Sigmoid colon (tissue), 7 donors: ENCODE results near the gene CYB561D1. TPM values are rescaled to one million over a fixed set of nuclear protein-coding genes. Genes with fewer than 3 reads are reported as not detected.

Experiments
- DNase-seq: peaks from one replicate; pipeline ENCODE4 v3.0.0-alpha.2; 2019
- H3K27ac ChIP-seq, 4 donors: fragments of 200-600 bp; sonication (generic); one replicate each; pipeline ENCODE4 v1.5.1; 2016 to 2019; ENCODE audit warnings: mild to moderate bottlenecking in 1 of 4
- H3K27me3 ChIP-seq, 3 donors: fragments of 200-600 bp; sonication (generic); one replicate each; pipeline ENCODE4 v1.5.1; 2019; ENCODE audit warnings: mild to moderate bottlenecking in 1 of 3
- H3K36me3 ChIP-seq, 4 donors: fragments of 200-600 bp; sonication (generic); one replicate each; pipeline ENCODE4 v1.5.1; 2016 to 2019
- H3K4me1 ChIP-seq, 4 donors: fragments of 200-600 bp; sonication (generic); one replicate each; pipeline ENCODE4 v1.5.1; 2017 to 2019
- H3K4me3 ChIP-seq, 4 donors: fragments of 200-600 bp; sonication (generic); one replicate each; pipeline ENCODE4 v1.5.1; 2017 to 2019; ENCODE audit warnings: mild to moderate bottlenecking in 2 of 4, moderate library complexity in 1 of 4
- H3K9me3 ChIP-seq, 4 donors: fragments of 200-600 bp in 3 of 4; sonication (generic) in 3 of 4; one replicate each; pipeline versions ENCODE4 v1.5.1 to v1.6.1; 2013 to 2019
- EP300 ChIP-seq, 4 donors: sonication (generic); formaldehyde crosslinking; IDR thresholded peaks; one replicate each; pipeline ENCODE4 v1.6.1; 2017; ENCODE audit warnings: antibody characterized with exemption in 4 of 4
- POLR2A ChIP-seq, 2 donors: fragments of 450-650 bp; IDR thresholded peaks; one replicate each; pipeline ENCODE4 v1.6.1; 2016; ENCODE audit warnings: antibody characterized with exemption in 2 of 2, mild to moderate bottlenecking in 2 of 2, moderate library complexity in 2 of 2
- POLR2AphosphoS5 ChIP-seq, 4 donors: sonication (generic); formaldehyde crosslinking; IDR thresholded peaks; one replicate each; pipeline ENCODE4 v1.6.1; 2017; ENCODE audit warnings: antibody characterized with exemption in 4 of 4
- WGBS, 2 donors: extraction: QIAGEN DNeasy Blood & Tissue Kit; methylation state at CpG; one replicate each; pipeline ENCODE4 v1.1.7; 2013; 5-methylcytosine and 5-hydroxymethylcytosine counted together
- intact Hi-C: fragments of 100-400 bp; cut with DNase I; formaldehyde crosslinking; loops from one replicate; pipeline ENCODE4 v1.15.1; 2023
- polyA plus RNA-seq, 3 donors: library from polyadenylated mRNA; stranded (reverse); fragments of 200-250 nt; gene quantifications; one replicate each; pipeline ENCODE4 v1.2.3, GENCODE V29; 2013
- total RNA-seq, 4 donors: library from RNA; depleted of rRNA; stranded (reverse); fragments of >200 nt; gene quantifications; one replicate each; pipeline ENCODE4 v1.1.0, GENCODE V29; 2016
- TF ChIP-seq, protein P1 (sequence below), 4 experiments: fragments of 450-650 bp in 3 of 4; fragments of 200-600 bp in 1 of 4; IDR thresholded peaks; one replicate each; pipeline ENCODE4 v1.5.1; 2016 to 2019; ENCODE audit warnings: antibody characterized with exemption in 4 of 4, mild to moderate bottlenecking in 3 of 4, moderate library complexity in 2 of 4
- donor health status: healthy with polysubstance abuse.
- donor health status: Bipolar disorder and iron deficiency.
- donor health status: healthy.

The CYB561D1 gene
- total and polyA plus RNA-seq, 7 donors, result 1.8 to 12.5 (median 5.2) TPM

DNA sequence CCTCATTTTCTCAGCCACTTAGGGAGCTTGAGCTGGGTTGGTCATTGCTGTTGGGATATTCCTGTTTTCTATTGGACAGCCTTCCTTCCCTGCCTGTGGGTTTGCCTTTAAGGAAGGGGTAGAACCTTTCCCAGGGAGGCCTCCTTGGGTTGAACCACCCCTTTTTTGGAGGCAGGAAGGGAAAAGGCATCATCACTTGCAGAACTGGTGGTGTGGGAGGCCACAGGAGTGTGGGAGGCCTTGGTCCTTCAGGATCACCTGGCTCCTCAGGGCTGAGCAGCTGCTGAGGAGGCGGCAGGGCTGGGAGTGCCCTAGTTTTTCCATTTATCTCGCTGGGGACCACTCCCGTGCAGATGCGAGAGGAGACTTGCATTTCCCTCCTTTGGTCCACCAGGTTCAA is 667 bp upstream of the CYB561D1 start:
- Histone ChIP-seq H3K4me3 (no peak overlapping the region), H3K9me3 (no peaks in the 10 kb centered on the region), H3K27ac (peak overlapping the region; percentile 84 to 88 (median 86)), H3K4me1 (peaks cover 0 to 36% (median 24%) of the 10 kb centered on the region in 4 donors), H3K36me3 (peaks cover 0 to 36% (median 16%) of the 10 kb centered on the region in 4 donors), H3K27me3 (no peaks in the 10 kb centered on the region)
- TF ChIP-seq POLR2AphosphoS5 (IDR thresholded peaks at IDR 0.05) (no peak), EP300 (IDR thresholded peaks at IDR 0.05) (no peak), POLR2A (IDR thresholded peaks at IDR 0.05) (no peak)
- TF ChIP-seq, protein P1, sequence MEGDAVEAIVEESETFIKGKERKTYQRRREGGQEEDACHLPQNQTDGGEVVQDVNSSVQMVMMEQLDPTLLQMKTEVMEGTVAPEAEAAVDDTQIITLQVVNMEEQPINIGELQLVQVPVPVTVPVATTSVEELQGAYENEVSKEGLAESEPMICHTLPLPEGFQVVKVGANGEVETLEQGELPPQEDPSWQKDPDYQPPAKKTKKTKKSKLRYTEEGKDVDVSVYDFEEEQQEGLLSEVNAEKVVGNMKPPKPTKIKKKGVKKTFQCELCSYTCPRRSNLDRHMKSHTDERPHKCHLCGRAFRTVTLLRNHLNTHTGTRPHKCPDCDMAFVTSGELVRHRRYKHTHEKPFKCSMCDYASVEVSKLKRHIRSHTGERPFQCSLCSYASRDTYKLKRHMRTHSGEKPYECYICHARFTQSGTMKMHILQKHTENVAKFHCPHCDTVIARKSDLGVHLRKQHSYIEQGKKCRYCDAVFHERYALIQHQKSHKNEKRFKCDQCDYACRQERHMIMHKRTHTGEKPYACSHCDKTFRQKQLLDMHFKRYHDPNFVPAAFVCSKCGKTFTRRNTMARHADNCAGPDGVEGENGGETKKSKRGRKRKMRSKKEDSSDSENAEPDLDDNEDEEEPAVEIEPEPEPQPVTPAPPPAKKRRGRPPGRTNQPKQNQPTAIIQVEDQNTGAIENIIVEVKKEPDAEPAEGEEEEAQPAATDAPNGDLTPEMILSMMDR (IDR thresholded peaks at IDR 0.05), result no peak
- DNase-seq, result no peak
- 46 to 83% methylated on average over 4 of the region's 4 CpGs for WGBS, 2 donors
- intact Hi-C loops, result no loop called here

DNA sequence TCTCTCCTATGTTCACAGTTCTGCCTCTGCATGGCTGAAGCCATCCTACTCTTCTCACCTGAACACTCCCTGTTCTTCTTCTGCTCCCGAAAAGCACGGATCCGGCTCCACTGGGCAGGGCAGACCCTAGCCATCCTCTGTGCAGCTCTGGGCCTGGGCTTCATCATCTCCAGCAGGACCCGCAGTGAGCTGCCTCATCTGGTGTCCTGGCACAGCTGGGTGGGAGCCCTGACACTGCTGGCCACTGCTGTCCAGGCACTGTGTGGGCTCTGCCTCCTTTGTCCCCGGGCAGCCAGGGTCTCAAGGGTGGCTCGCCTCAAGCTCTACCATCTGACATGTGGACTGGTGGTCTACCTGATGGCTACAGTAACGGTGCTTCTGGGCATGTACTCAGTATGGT is 1.8 kb downstream of the CYB561D1 start:
- WGBS, 2 donors, result 94 to 96% methylated on average over 7 of the region's 7 CpGs
- Histone ChIP-seq H3K9me3 (no peaks in the 10 kb centered on the region), H3K27me3 (no peaks in the 10 kb centered on the region), H3K27ac (no peak overlapping the region), H3K36me3 (peaks cover 0 to 25% (median 13%) of the 10 kb centered on the region in 4 donors), H3K4me1 (peaks cover 0 to 58% (median 45%) of the 10 kb centered on the region in 4 donors), H3K4me3 (no peak overlapping the region)
- DNase-seq, result no peak
- no peak for TF ChIP-seq POLR2A (IDR thresholded peaks at IDR 0.05)
- TF ChIP-seq, protein P1 (IDR thresholded peaks at IDR 0.05), result no peak
- TF ChIP-seq EP300 (IDR thresholded peaks at IDR 0.05), result no peak
- no peak for TF ChIP-seq POLR2AphosphoS5 (IDR thresholded peaks at IDR 0.05)
- intact Hi-C loops, result no loop called here

DNA sequence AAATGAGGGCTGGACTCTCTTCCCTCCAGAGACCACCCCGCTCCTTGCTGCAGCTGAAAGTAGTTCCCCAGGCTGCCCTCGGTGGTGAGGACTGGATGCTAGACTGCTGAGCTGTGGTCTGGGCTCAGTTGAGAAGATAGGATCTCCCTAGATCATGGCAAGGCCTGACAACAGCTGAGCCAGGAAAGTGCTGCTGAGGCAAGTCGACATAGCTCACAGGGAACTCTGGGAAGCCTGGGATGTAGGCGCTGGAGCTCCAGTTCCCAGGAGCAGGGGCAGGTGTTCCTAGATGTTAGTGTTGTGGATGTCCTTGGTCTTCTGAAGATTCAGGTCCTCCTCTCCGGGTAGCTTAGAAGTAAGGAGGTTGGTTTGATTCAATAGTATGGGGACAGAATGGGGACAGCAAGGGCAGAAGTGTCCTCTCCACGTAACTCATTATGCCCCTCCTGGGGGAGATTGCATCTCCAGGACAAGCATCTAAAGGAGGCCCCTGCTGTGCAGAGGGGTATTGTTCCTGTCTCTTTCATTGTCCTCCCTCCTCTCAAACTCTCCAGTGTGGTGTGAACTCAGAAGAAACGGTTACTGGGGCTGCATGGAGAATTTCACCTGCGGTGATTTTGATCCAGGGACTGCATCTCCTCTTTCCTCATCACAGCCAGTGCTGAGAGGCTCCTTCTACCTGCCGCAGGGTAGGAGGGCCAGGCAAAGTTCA is 3.7 kb downstream of the CYB561D1 start:
- Histone ChIP-seq H3K9me3 (no peaks in the 10 kb centered on the region), H3K27me3 (no peaks in the 10 kb centered on the region), H3K36me3 (peaks cover 0 to 25% (median 13%) of the 10 kb centered on the region in 4 donors), H3K4me1 (peaks cover 0 to 70% (median 57%) of the 10 kb centered on the region in 4 donors), H3K4me3 (no peak overlapping the region), H3K27ac (no peak overlapping the region)
- 75 to 81% methylated on average over 9 of the region's 9 CpGs for WGBS, 2 donors
- no peak for TF ChIP-seq POLR2A (IDR thresholded peaks at IDR 0.05)
- TF ChIP-seq EP300 (IDR thresholded peaks at IDR 0.05), result no peak
- no peak for TF ChIP-seq POLR2AphosphoS5 (IDR thresholded peaks at IDR 0.05)
- TF ChIP-seq, protein P1 (IDR thresholded peaks at IDR 0.05), result no peak
- intact Hi-C loops, result no loop called here
- DNase-seq, result no peak

GRCh38 chr1:109498161-109498801 is 4.4 kb downstream of the CYB561D1 start:
- 79 to 84% methylated on average over 12 of the region's 12 CpGs for WGBS, 2 donors
- Histone ChIP-seq H3K27me3 (no peaks in the 10 kb centered on the region), H3K4me1 (peaks cover 0 to 69% (median 56%) of the 10 kb centered on the region in 4 donors), H3K9me3 (no peaks in the 10 kb centered on the region), H3K36me3 (peaks cover 0 to 25% (median 13%) of the 10 kb centered on the region in 4 donors), H3K27ac (peak overlapping the region in 3 of 4 donors; percentile 66 to 81 (median 76)), H3K4me3 (no peak overlapping the region)
- no peak for DNase-seq
- TF ChIP-seq EP300 (IDR thresholded peaks at IDR 0.05) (no peak), POLR2A (IDR thresholded peaks at IDR 0.05) (no peak), POLR2AphosphoS5 (IDR thresholded peaks at IDR 0.05) (no peak)
- TF ChIP-seq, protein P1 (IDR thresholded peaks at IDR 0.05), result peak; percentile 29 to 66 (median 48)
- intact Hi-C loops, result no loop called here
